Kidney glomerular epithelial cell (primary cell): ENCODE measurements around the gene B3GLCT.

ENCODE experiments used
- DNase-seq: peaks from one replicate; lab custom pipeline; 2025; lab: John Stamatoyannopoulos, UW

Gene B3GLCT

GRCh38 chr13:31350560-31350959, 150.8 kb downstream of the B3GLCT start:
- no peak for DNase-seq

GRCh38 chr13:31351376-31351775, 151.6 kb downstream of the B3GLCT start:
- DNase-seq = no peak

DNA sequence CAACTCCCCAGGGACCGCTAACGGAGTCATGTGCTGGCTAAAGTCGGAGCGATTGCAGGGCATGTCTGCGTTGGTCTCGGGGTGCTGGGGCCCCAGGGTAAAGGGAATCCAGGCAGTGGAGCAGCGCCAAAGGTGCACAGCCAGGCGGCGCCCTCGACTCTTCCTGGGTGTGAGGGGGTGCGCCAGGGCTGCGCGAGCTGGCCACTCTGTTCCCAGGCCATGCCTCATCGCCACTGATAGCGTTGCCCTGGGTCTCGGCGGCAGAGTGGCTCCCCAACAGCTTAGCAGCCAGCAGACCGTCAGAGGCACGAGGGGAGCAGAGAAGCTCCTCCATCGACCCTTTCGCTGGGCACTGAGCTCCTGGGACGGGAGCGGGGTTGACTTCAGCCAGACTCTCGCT, 152.7 kb downstream of the B3GLCT start:
- no peak for DNase-seq

GRCh38 chr13:31355001-31355400, 155.2 kb downstream of the B3GLCT start:
- DNase-seq = no peak

DNA sequence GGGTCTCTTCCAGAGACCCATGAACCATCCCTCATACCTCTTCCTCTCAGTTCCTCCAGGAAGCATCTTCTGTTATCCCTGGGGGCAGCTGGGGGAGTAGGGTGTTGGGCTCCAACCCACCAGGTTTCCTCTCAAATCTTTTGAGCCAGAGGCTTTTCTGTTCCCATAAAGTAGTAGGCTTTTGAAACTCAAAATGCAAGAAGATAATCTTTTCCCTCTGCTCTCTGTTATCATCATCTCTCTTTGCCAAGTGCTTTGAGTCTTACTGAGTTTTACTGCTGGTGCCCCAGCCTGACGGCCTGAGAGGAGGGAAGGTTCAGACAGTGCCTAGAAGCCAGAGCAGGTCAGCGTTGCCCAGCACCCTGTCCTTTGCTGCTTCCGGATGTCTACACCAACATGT, 157.2 kb downstream of the B3GLCT start:
- DNase-seq = no peak

DNA sequence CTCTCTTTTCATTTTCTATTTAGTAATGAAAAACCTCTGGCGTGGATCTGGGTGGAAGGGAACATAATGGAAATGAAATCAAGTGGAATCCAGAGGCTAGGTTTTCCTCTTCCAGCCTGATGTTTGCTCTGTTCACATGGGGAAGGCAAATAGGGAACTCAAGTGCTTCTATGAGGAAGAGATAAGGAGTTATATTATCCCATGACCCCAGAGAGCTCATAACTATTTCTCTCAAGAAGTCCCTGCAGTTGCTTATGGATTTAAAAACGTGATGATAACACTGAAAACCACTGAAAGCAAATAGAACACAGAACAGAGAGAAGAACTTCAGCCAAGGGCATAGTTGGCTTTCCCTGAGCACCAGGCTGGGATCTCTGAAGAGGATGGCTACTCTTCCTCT, 157.8 kb downstream of the B3GLCT start:
- no peak for DNase-seq

DNA sequence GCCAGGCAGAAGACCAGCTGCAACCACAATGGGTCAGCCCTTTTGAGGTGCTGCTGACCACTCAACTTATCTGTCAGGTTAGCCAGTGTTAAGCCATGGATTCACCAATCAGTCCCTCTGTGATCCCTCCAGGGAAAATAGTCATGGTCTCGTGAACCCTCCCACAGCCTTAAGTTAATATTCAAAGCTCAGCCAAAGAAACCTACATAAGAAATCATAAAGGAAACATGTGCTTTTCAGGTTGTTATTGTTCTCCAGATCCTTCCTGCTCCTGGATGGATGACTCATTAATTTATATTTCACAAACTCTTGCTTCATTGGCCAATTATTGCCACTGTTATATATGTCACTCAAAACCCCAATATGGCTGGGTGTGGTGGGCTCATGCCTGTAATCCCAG, 161.9 kb downstream of the B3GLCT start:
- no peak for DNase-seq

DNA sequence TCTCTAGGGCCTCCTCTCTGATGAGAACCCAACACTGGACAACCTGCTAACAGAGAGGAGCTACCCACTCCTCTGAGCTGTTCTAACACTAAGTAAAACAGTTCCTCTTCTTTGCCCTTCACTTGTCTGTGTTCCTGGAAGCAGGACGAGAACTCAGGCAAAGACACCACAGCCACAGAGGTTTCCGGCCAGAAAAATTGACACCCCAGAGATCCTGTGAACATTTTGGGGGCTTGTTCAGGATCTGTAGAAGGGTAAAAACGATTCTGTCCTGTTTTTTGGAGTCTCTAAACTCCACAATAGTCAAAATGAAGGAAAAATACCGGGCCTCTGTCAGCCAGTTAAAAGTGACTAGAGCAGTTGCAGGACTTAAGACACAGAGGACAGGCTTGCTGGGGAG, 165.9 kb downstream of the B3GLCT start:
- DNase-seq = no peak

- no peak for DNase-seq
Measured at GRCh38 chr13:31367410-31367809, 167.6 kb downstream of the B3GLCT start.

- DNase-seq = no peak
Measured at GRCh38 chr13:31369213-31369612, 169.4 kb downstream of the B3GLCT start.

GRCh38 chr13:31372454-31372853, 172.7 kb downstream of the B3GLCT start:
- no peak for DNase-seq

- DNase-seq = no peak
Measured at GRCh38 chr13:31374682-31375081, 174.9 kb downstream of the B3GLCT start.

GRCh38 chr13:31377946-31378345, 178.2 kb downstream of the B3GLCT start:
- no peak for DNase-seq

GRCh38 chr13:31380715-31381114, 180.9 kb downstream of the B3GLCT start:
- DNase-seq = no peak
